ENCODE data around the gene FGD4.

Gene FGD4

DNA sequence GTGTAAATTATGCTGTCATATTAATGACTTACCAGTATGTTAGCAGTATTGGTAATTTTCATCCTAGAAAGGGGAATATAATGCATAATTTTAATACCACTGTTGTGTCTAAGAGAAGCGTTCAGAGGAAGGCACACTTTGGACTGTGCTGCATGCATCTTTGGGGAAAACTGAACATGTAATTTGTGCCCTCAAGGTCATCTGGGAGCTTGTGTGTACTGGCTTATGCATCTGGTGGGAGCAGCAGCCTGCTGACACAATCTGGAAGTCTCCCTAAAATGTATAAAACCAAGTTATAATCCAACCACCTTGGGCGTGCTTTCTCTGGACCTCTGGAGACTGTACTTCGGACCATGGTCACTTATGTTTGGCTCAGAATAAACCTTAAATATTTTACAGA lies 14.1 kb downstream of the FGD4 start:
- no peak for DNase-seq

DNA sequence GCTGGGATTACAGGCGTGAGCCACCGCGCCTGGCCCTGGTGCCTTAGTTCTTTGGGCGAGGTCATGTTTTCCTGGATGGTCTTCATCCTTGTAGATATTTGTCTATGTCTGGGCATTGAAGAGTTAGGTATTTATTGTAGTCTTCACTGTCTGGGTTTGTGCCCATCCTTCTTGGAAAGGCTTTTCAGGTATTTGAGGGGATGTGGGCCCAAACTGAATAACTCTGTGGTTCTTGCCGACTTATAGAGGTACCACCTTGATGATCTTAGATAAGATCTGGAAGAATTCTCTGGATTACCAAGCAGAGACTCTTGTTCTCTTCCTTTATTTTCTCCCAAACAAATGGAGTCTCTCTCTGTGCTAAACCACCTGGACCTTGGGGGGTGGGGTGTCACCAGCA lies 18.9 kb downstream of the FGD4 start:
- DNase-seq, result no peak

DNA sequence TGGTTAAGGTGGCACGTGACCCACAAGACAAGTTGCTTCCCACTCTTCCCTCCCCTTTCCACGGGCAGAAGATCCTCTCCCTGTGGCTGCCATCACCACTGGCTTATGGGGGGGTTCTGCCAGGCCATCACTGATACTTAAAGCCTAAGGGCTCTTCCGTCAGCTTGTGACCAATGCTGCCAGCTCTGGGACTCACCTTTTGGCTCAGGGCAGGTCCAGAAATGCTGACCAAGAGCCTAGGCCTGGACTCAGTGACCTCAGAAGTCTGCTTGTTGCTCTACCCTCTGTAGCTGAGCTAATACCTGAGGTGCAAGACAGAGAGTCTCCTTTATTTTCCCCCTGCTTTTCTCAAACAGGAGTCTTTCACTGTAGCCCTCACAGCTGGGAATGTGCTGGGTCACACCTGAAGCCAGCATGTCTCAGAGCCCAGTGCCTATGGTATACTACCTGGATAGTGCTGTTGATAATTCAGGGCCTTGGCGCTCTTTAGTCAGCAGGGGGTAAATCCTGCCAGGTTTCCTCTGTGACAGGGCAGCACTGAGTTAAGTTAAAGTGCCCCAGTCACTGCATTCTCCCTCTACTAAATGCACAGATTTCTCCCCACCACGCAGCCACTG lies 19.7 kb downstream of the FGD4 start:
- no peak for DNase-seq

DNA sequence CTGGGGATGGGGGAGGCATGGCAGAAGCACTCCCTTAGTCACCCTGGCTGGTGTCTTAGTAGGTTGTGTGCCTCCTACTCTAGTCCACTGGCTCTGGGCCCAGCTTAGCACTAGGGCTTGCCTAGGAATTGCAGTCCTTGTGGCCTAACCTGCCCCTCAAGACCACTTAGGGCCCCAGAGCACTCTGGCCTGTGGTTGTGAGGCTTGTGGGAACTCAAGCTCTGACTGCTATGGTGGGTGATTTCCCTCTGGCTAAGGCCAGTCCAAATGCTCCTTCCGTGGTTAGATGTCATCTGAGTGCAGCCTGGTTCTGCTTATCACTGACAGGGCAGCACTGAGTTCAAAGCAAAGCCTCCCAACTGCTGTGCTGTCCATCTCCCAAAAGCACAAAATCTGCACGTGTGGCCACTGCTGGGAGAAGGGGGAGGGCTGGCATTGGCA lies 20.2 kb downstream of the FGD4 start:
- DNase-seq, result no peak

DNA sequence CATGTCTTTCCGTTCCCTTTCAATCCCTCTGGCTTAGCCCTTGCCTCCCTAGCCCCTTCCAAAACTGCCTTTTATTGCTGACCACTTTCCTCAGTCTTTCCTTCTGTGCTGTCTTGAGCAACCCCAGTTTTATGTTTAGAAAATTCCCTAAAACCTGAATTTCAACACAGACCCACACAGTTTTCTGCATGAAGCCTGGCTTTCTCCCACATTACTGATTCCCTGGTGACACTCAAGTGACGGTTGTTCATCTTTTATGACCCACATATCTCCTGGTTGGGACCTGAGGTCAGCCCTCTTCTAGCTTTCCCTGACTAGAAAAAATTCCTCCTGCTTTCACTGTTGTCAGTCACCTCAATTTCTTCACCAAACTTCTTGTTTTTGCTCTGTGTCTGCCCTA lies 21.0 kb downstream of the FGD4 start:
- DNase-seq, result no peak

DNA sequence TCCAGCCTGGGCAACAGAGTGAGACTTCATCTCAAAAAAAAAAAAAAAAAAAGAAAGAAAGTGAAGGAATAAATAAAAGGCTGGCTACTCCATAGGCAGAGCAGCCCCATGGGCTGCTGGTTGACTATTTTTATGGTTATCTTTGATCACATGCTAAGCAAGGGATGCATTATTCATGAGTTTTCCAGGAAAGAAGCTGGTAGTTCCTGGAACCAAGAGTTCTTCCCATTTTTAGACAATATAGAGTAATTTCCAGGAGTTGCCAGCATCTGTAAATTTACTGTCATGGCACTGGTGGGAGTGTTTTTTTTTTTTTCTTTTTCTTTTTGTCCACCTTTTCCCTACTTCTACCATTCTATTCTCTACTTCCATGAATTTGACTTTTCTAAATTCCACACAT lies 24.2 kb downstream of the FGD4 start:
- DNase-seq, result no peak

DNA sequence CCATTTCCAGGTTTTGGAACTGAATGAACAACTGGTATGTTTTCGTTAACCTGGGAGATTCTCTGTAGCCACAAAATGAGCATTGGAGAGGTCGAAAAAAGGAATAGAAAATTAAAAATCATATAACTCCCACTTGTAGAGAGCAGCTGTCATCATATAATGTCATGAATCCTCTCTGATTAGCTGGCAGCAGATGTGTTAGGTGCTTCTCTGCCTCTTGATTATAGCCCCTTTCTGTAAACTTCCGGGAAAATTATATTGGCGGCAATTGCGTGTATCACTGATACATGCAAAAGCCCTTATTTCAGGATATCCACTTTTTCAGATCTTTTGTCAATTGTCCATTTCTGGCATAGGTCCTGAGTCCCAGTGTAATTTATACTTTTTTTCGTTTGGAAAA lies 31.7 kb downstream of the FGD4 start:
- no peak for DNase-seq

DNA sequence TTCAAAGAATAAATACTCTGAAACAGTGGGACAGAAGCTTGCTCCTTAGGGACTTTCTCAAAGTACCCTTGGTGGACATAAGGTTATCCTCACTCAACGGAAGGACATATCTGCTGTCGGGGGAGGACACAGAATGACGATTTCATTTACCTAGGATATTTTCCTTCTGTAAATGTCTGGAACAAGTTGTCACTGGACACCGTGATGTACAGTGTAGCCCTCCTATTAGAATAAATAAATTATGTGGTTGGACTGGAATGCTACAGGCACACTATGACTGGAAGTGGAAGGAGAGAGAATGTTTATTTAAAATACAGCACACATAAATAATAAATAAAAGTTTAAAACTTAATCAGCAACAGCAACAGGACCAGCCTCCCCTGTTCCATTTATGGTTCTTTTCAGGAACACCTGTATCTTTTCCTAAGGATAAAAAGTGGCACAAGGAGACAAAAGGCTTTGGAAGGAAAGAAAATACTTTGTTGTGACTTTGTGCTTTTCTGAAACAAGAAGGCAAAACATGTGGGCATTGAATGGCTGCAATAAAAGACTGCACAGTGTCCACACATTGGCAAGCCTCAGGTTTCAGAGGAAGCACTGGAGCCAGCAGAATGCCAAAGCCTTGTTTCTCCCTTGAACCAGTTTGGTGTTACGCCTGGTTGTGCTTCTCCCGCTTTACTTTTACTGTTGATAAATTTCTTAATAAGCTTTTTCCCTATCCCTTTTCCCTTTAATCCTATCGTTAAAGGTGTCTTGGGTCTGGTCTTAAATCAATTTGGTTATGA lies 36.8 kb downstream of the FGD4 start:
- DNase-seq, result no peak

DNA sequence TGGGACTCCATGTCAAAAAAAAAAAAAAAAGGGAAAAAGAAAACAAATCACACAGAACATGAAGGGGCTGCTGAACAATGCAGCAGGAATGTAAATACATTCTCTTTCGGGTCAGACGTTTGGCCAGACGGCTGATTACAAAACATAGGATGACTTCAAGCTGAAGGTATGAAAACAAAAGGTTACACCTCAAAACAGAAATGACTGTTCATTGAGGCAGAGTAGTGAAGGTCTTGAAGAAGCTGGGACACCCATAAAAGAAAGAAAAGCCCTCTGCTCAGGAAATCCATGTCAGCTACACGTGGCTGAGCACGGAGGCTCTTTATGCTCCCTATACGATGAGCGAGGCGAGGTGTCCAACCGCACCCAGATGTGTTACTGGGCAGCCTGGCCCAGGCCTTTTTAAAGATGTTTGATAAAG lies 37.7 kb downstream of the FGD4 start:
- DNase-seq, result no peak

DNA sequence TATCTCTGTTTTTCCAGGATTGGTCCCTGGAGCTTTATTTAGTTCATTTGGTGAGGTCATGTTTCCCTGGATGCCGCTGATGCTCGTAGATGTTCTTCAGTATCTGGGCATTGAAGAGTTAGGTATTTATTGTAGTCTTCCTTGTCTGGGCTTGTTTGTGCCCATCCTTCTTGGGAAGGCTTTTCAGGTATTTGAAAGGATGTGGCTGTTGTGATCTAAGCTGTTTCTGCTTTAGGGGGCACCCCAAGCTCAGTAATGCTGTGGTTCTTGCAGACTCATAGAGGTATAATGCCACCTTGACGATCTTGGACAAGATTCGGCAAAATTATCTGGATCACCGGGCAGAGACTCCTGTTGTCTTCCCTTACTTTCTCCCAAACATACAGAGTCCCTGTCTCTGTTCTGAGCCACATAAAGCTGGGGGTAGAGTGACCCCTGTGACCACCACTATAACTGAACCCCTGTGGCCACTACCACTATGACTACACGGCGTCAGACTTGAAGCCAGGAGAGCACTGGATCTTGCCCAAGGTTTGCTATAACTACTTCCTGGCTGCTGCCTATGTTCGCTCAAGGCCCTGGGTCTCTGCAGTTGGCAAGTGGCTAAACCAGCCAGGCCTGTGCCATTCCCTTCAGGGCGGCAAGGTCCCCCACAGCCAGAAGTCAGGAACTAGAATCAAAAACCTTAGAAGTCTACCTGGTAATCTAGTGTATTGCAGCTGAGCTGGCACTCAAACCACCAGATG lies 40.9 kb downstream of the FGD4 start:
- DNase-seq, result no peak

DNA sequence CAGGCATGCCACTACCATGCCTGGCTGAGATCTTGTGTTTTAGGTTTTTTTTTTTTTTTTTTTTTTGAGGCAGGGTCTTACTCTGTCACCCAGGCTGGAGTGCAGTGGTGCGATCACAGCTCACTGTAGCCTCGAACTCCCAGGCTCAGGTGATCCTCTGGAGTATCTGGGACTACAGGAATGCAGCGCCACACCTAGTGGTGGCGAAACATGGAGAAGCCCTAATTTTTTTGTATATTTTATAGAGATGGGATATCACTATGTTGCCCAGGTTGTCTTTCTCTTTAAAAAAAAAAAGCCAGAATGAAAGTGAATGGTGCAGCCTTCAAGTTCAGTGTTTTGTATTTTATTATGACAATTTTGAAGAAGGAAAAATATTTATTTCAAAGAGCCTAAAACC lies 44.1 kb downstream of the FGD4 start:
- DNase-seq, result no peak

DNA sequence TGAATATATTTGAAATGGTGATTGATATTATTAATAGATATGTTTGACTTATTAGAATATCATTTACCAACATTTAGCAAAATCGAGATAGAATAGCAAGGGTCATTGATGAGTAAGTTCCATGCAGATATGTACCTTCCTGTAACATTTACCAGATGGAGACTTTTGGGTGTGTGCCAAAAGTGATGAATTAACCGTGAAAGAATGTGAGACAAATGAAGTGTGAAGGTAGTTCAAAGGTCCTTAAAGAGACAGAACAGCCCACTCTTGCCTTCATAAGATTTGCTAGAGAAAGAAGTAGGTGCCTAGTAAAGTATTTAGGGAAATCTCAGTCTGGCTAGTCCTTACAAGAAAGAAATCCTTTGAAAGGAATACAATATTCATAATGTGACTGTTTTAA lies 45.5 kb downstream of the FGD4 start:
- peak; percentile 47 for DNase-seq

DNA sequence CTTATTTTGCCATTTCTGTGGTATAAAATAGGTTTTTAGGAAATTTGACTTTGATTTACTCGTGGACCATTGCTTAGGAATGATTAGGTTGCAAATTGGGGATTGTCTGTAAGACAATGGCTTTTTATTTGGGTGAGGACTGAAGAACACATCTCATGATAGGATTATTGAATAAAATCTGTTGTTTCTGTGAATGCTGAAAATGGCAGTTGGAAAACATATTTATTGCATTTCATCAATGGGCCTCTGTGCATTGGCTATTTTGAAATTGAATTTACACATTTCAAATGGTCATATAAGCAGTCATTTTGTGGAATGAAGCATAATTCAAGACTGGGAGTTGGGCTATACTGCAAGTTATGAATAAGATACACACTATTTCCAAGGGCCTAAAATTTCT lies 46.0 kb downstream of the FGD4 start:
- no peak for DNase-seq

DNA sequence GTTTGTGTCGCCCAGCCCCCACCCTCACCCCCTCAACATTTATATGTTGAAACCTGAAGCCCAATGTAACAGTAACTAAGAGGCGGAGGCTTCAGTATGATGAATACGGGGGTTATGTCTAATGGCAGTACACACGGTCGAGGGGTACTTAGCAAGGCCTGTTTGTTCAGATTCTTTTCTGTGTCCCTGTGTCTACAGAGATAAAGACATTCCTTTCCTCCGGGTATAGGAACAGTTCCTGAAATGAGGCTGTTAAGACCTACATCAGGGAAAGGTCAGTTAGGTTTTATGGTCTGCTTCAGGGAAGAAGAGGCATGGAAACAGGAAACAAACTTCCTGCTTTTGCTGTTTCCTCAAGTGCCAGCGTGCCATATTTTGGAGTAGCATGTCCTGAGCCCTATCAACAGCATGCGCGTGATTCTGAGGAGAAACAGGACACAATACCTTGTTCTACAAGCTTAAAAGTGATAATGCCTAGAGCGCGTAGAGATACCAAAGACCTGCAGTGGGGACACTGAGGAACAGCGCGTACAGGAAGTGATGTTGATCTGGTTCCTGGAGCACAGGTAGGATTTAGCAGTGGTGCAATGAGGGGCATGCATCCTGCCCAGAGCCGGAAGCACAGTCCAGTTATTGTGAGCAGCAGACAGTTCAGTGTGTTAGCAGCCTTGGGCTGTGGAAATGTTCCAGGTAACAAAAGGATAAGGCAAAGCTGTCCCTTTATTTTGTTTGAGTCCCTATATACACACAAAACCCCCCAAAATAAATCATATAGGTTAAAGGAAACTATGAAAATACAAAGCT lies 47.2 kb downstream of the FGD4 start:
- DNase-seq, result no peak

DNA sequence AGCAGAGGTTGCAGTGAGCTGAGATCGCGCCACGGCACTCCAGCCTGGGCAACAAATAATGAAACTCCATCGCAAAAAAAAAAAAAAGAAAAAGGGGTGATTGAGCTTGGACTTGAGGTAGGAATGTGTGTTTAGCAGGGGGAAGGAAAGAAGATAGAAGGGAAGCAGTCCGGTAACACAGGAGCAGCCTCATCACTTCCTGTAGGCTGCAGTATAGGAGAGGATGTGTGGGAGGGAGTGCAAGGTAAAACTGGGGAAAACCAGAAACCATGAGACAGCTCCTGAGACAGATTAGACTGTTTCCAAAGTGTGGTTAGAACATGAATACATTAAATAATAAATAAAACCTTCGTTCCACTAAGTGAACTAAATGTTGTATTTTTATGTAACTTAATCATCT lies 49.2 kb downstream of the FGD4 start:
- no peak for DNase-seq

DNA sequence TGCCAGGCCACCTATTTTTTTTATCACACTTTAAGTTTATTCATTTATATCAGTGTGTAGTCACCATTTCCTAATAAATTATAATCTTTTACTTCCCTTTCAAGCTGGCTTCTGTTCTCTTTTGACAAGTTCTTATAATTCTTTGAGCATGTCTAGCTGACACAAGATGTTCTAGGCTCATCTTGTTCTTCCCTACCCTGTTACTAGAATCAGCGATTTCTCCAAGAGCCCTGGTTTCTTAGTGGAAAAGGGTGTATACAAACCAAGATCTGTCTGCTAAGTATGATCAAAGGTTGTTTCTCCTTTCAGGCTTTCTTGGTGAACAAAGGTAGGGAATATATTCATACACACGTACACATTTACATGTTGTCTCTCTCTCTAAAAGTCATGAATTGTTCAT lies 51.0 kb downstream of the FGD4 start:
- no peak for DNase-seq

DNA sequence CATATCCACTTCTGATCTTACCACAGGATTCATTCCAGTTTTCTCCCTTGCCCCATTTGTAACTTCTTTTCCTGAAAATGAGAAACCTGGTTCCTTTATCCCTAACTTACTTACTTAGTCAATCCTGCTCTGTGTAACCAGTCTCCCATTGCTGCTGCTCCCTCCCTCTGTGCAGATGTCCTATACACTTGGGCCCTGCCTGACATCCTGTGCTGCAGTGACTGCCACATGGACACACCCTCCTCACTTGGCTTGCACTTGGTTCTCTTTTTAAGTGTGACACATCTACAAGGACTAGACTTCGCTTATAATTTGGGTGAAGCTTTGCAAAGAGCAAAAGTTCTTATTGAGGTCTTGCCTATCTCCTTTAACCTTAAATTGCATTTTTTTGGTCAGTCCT lies 51.4 kb downstream of the FGD4 start:
- no peak for DNase-seq

DNA sequence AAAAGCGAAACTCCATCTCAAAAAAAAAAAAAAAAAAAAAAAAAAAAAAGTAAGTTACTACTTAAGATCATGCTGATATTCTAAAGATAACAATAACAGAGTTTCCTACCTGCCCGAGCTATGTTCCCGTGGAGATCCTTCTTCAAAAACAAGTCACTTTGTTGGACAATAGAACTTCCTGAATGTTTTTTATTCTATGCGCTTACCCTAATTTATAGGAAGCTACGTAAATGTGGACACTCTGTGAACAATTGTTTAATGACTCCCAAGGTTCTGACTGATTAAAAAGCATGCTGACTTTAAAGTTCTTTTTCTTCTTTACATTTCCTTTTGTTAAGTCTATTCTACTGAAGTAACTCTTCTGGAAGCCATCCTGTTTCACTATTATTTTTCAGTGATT lies 52.5 kb downstream of the FGD4 start:
- no peak for DNase-seq

DNA sequence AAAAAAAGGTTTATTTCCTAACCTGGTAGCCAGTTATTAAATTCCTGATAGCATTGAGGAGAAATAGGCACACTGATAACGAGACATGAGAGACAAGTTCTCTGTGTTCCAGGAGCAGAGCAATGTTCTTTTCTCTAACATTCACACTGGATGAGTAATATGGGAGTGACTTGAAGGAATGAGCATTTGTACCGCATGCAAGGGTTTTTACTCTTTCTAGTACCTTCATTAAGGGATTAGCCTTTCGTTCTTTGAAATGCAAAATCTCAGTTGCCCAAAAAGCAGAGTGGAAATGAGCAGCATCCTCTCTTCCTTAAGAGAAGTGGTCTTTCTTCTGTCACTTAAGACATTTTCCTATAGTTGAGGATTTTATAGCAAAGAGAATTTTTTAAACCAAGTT lies 54.7 kb downstream of the FGD4 start:
- DNase-seq, result no peak

DNA sequence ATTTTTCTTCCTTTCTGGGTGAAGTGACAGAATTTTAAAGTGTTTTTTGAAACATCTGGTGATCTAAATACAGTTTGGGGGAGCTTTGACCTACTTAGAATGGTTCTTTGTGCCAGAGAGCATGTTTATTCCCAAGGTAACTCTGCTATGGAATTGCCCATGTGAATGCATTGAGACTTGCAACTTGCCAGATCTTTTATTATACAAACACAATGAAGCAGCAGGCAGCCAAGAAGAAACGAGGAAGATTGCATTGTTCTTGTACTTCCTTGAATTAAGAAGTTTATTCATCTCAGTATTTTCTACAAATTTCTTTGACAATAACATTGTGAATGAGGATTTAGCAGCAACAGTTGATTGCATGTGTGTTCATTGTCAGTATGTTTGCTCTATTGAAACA lies 55.5 kb downstream of the FGD4 start:
- DNase-seq, result no peak

DNA sequence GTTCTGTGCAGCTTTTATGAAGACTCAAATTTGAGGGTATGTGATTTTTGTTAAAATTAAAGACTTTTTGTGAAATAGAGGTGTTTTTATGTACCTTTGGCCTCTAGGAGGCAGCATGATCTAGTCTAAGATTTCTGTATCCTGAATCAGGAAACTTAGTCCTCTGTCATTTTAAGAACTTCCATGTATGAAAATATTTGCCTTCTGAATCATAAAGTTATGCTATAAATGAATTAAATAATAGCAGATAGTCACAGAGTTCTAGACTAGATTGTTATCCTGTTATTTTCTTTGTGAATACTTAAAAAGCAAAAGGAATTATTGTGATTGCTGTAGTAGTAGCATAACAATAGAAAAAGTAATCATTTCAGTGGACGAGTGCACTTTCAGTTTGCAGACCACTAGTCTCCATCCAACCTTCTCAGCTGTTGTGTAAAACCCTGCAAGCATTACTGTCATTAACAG lies 56.3 kb downstream of the FGD4 start:
- peak; percentile 35 for DNase-seq

DNA sequence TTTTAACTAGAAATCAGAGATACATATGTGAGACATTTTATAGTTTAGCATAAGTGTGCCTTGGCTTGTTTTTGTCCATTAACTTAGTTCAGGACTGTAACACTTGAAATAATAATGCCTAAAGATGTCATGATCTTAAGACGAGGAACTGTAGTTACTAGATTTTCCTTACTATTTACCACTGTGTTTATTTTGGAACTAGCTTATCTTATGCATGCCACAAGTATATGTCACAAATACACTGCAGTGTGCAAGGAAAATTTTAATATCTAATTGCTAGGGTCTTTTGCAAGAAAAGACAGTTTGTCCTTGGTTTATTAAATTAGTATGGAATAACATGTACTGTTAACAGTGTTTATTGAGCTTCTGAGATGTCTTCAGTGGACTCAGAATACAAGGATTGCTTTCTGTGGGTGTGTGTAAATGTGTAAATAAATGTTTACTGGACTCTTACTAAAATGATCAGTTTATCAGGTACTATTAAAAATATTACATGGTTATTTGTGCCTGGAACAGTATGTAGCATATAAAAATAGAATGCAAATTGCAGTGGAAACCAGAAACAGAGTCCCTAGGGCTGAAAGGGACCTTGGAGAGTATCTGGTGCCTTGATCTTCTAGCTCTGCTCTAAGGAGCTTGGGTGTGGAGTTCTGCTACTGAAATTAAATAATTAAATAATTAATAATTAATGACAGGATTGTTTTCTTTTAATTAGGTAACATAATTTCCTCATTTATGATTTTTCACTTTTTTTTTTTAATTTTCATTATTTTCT lies 58.1 kb downstream of the FGD4 start:
- DNase-seq, result no peak
